ENCODE results near the gene TSPEAR. TPM values are rescaled to one million over a fixed set of nuclear protein-coding genes. Genes with fewer than 3 reads are reported as not detected.

TSPEAR gene
- total and polyA plus RNA-seq, 3 donors from 2014 or later = 0.53 to 0.62 (median 0.55) TPM

DNA sequence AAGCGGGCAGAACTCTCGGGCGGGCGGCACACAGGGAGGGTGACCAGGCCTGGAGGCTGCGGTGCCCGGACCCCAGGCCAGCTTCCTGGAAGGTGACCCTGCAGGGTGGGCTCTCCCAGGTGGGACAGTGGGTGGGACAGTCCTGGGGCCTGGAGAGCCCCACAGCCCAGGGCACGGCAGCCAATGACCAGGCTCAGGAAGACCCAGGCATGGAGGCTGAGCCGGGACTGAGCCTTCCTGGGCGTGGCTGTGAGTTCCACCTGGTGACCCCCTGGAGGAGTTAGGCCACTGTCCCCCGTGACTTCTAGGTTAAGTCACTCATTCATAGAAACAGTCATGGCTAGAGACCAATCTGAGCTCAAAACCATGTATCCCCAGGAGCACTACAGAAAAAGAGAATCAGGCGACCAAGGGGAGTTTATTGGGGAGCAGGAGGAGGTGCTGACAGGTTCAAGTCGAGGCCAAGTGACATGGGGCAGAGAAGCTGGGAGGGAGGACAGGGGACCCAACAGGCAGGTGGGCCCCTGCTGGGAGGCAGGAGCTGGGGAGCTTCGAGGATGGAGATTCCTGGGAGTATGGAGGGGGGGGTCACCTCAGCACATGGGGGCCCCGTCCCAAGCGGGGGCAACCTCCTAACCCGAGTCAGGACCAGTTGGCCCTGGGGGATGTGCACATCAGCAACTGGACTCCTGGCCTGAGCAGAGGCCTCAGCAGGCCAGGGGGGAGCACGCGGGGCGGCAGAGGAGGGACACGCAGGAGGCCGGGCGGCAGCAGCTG is 132.1 kb downstream of the TSPEAR start:
- 77 to 78% methylated on average over 13 to 22 of the region's 22 CpGs for WGBS, 2 donors
- Histone ChIP-seq H3K4me1 (no peaks in the 10 kb centered on the region), H3K4me3 (no peak overlapping the region), H3K27ac (no peak overlapping the region), H3K9me3 (no peaks in the 10 kb centered on the region), H3K27me3 (no peaks in the 10 kb centered on the region), H3K36me3 (ENCODE audit: low read depth, missing control alignments) (no peaks in the 10 kb centered on the region)
- TF ChIP-seq, protein P1, sequence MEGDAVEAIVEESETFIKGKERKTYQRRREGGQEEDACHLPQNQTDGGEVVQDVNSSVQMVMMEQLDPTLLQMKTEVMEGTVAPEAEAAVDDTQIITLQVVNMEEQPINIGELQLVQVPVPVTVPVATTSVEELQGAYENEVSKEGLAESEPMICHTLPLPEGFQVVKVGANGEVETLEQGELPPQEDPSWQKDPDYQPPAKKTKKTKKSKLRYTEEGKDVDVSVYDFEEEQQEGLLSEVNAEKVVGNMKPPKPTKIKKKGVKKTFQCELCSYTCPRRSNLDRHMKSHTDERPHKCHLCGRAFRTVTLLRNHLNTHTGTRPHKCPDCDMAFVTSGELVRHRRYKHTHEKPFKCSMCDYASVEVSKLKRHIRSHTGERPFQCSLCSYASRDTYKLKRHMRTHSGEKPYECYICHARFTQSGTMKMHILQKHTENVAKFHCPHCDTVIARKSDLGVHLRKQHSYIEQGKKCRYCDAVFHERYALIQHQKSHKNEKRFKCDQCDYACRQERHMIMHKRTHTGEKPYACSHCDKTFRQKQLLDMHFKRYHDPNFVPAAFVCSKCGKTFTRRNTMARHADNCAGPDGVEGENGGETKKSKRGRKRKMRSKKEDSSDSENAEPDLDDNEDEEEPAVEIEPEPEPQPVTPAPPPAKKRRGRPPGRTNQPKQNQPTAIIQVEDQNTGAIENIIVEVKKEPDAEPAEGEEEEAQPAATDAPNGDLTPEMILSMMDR (IDR thresholded peaks at IDR 0.05) = no peak
- no peak for TF ChIP-seq POLR2A (IDR thresholded peaks at IDR 0.05)
- DNase-seq = no peak
- intact Hi-C loops (cut with DNase I; ENCODE audit: low total_unique reads) = no loop called here

DNA sequence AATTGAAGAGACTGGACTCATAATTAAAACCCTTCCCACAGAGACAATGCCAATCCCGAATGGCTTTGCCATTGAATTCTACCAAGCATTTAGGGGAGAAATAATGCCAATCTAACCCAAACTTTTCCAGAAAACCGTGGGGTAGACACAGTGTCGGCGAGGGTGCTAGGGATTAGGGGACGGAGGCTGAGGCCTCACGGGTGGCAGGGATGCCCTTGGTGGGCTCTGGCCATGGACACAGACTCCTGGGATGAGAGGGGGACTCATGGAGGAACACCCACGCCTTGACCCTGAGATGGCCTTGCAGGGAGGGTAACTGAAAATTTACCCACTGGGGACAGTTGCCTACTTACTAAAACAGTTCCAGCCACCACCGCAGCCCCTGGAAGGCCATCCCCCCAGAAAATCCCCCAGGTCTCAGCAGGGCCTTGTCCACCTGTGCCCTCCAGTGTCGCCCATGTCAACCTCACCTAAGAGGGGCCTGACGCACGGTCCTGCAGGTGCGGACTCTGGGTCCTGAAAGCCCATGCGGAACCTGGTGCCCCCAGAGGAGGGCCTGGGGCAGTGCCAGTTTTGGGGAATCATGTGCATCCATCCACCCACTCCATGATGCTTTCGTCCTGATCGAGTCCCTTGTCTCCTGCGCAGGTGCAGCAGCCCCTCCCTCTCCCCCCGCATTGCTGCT is 132.9 kb downstream of the TSPEAR start:
- H3K4me3 ChIP-seq = no peak overlapping the region
- 93 to 95% methylated on average over 16 to 17 of the region's 17 CpGs for WGBS, 2 donors
- H3K9me3 ChIP-seq = no peaks in the 10 kb centered on the region
- H3K27ac ChIP-seq = no peak overlapping the region
- no peak for DNase-seq
- no peaks in the 10 kb centered on the region for H3K4me1 ChIP-seq
- intact Hi-C loops (cut with DNase I; ENCODE audit: low total_unique reads) = no loop called here
- H3K27me3 ChIP-seq = no peaks in the 10 kb centered on the region
- no peaks in the 10 kb centered on the region for H3K36me3 ChIP-seq (ENCODE audit: low read depth, missing control alignments)
- TF ChIP-seq, protein P1 (IDR thresholded peaks at IDR 0.05) = no peak
- no peak for TF ChIP-seq POLR2A (IDR thresholded peaks at IDR 0.05)

DNA sequence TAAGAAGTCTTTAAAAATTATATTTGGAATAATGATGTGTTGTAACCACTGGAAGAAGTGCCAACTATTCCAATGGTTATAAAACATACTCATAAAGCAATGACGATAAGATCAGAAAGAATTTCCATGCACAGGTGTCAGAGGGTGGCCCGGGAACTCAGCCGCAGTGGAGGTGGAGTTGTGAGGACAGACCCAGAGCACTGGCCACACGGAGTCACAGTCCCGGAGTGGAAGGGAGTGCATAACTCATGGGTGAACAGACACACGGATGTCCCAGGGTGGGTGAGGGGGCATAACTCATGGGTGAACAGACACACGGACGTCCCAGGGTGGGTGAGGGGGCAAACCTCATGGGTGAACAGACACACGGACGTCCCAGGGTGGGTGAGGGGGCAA is 135.3 kb downstream of the TSPEAR start:
- no peaks in the 10 kb centered on the region for H3K9me3 ChIP-seq
- no peaks in the 10 kb centered on the region for H3K36me3 ChIP-seq (ENCODE audit: low read depth, missing control alignments)
- WGBS, 2 donors = 90 to 91% methylated on average over 10 of the region's 10 CpGs
- no peaks in the 10 kb centered on the region for H3K27me3 ChIP-seq
- H3K4me3 ChIP-seq = no peak overlapping the region
- intact Hi-C loops (cut with DNase I; ENCODE audit: low total_unique reads) = no loop called here
- TF ChIP-seq POLR2A (IDR thresholded peaks at IDR 0.05) = no peak
- TF ChIP-seq, protein P1 (IDR thresholded peaks at IDR 0.05) = no peak
- H3K27ac ChIP-seq = no peak overlapping the region
- no peaks in the 10 kb centered on the region for H3K4me1 ChIP-seq
- DNase-seq = no peak

DNA sequence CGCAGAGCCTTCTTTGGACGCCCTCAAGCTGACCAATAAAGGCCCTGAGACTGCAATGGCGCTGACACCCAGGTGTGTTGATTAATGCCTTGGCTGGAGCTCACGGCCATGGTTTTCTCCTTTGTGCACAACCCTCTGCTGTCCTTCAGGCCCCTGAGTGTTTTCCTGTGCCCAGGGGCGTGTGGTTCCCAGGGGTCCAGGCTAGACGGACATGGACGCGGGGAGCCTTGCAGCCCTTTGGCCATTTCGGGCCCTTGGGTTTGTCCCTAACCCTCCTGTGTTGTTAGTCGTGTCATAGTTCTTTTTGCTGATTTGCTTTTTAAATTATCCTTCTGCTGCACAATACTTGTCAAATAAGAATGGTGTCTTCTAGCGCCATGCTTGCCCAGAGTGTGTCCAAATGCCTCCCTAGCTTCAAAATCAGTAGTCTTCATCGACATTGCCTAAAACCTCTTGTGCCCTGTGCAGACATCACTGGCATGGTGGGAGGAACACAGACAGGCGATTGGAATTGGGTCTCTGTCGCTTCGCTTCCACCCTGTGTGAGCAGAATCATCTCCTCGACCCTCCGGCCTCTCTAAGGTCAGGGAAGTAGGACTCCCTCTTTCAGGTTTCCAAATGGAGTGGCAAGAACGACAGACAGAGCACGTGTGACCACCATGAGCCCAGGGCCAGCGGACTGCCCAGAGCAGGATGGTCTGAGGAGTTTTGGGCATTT is 135.9 kb downstream of the TSPEAR start:
- no peak for DNase-seq
- Histone ChIP-seq H3K27me3 (no peaks in the 10 kb centered on the region), H3K27ac (no peak overlapping the region), H3K4me1 (no peaks in the 10 kb centered on the region), H3K9me3 (no peaks in the 10 kb centered on the region), H3K4me3 (no peak overlapping the region), H3K36me3 (ENCODE audit: low read depth, missing control alignments) (no peaks in the 10 kb centered on the region)
- 82 to 83% methylated on average over 19 to 20 of the region's 20 CpGs for WGBS, 2 donors
- no peak for TF ChIP-seq POLR2A (IDR thresholded peaks at IDR 0.05)
- TF ChIP-seq, protein P1 (IDR thresholded peaks at IDR 0.05) = no peak
- intact Hi-C loops (cut with DNase I; ENCODE audit: low total_unique reads) = no loop called here

All from testis (tissue), 3 donors.